Fibroblast of mammary gland (primary cell): Measurements from ENCODE around the gene OVOL3.

ENCODE experiments used
- DNase-seq: peaks from one replicate; pipeline ENCODE4 v3.0.0-alpha.2; 2010; ENCODE audit warnings: low read depth
- H3K4me3 ChIP-seq: 2 replicates; pipeline ENCODE4 v1.5.1; 2011; ENCODE audit warnings: low read depth, mild to moderate bottlenecking, low read length, moderate library complexity; ENCODE audit not compliant: control insufficient read depth
- CTCF ChIP-seq: conservative IDR thresholded peaks from 2 replicates; pipeline ENCODE4 v1.5.1; 2011; ENCODE audit warnings: low read depth, low read length, inconsistent platforms; ENCODE audit not compliant: control insufficient read depth, insufficient read depth

The OVOL3 gene

GRCh38 chr19:36114721-36115452, 3.9 kb downstream of the OVOL3 start, which contains the start of gene POLR2I:
POLR2I (minus strand) TSS chr19:36114875; CDS start chr19:36114856, 19 bp downstream.
- H3K4me3 ChIP-seq = peak within 1 kb of the TSS; percentile 92
- no peak for TF ChIP-seq CTCF
- DNase-seq = peak; percentile 100

- TF ChIP-seq CTCF = no peak
- H3K4me3 ChIP-seq = peak within 1 kb of the TSS; percentile 92
- peak; percentile 31 for DNase-seq
Observed at GRCh38 chr19:36115453-36116343, 4.8 kb downstream of the OVOL3 start, which contains the start of gene TBCB. TBCB (plus strand) TSS chr19:36115468; CDS start chr19:36115561, 93 bp downstream.

- TF ChIP-seq CTCF = no peak
- H3K4me3 ChIP-seq = peak overlapping the region; percentile 73
- no peak for DNase-seq
Observed at GRCh38 chr19:36116344-36116637, 5.3 kb downstream of the OVOL3 start.

GRCh38 chr19:36120092-36120983, 9.4 kb downstream of the OVOL3 start:
- no peak for TF ChIP-seq CTCF
- DNase-seq = no peak
- H3K4me3 ChIP-seq = no peak overlapping the region

GRCh38 chr19:36120984-36121358, 10.0 kb downstream of the OVOL3 start:
- DNase-seq = no peak
- no peak for TF ChIP-seq CTCF
- no peak overlapping the region for H3K4me3 ChIP-seq

- no peak overlapping the region for H3K4me3 ChIP-seq
- no peak for TF ChIP-seq CTCF
- DNase-seq = no peak
Observed at GRCh38 chr19:36121486-36122124, 10.7 kb downstream of the OVOL3 start.
